HT1080 (cell line): Measurements from ENCODE around the gene ANKRD23. TPM values are rescaled to one million over a fixed set of nuclear protein-coding genes. Genes with fewer than 3 reads are reported as not detected.
"Not testable (repeated sequence)": the region's sequence is repeated elsewhere in the genome, so short reads cannot be mapped to it uniquely, and the experiment has no call there.

Source experiments
- DNase-seq: peaks from one replicate; pipeline ENCODE4 v3.0.0-alpha.2; 2015; ENCODE audit warnings: low read depth
- total RNA-seq: library from RNA; depleted of rRNA; stranded (reverse); fragments of >200 nt; shearing (Covaris generic); gene quantifications from 2 replicates; pipeline ENCODE4 v1.2.3, GENCODE V29; 2014

Gene ANKRD23
- total RNA-seq, 1 experiment from 2014 or later = 0.26 TPM

GRCh38 chr2:96864343-96865091 lies 20.7 kb upstream of the ANKRD23 start:
- no peak for DNase-seq

- no peak for DNase-seq
Observed at GRCh38 chr2:96863575-96864342, 19.9 kb upstream of the ANKRD23 start.

GRCh38 chr2:96863056-96863455 lies 19.2 kb upstream of the ANKRD23 start:
- not testable (repeated sequence) for DNase-seq

GRCh38 chr2:96861074-96861473 lies 17.3 kb upstream of the ANKRD23 start:
- DNase-seq = no peak

- DNase-seq = no peak
Observed at GRCh38 chr2:96860065-96861029, 16.5 kb upstream of the ANKRD23 start.

- no peak for DNase-seq
Observed at GRCh38 chr2:96859681-96860064, 15.9 kb upstream of the ANKRD23 start.

- DNase-seq = no peak
Observed at GRCh38 chr2:96859099-96859649, 15.4 kb upstream of the ANKRD23 start.

- DNase-seq = peak; percentile 91
Observed at GRCh38 chr2:96857667-96858372, 14.0 kb upstream of the ANKRD23 start, which contains the start of gene ANKRD39. Gene ANKRD39, minus strand, starts transcription at chr2:96858016. Its CDS starts 29 bp downstream, at chr2:96857987.

- DNase-seq = no peak
Observed at GRCh38 chr2:96856776-96857666, 13.2 kb upstream of the ANKRD23 start.

- no peak for DNase-seq
Observed at GRCh38 chr2:96853321-96853720, 9.5 kb upstream of the ANKRD23 start.

- DNase-seq = no peak
Observed at GRCh38 chr2:96852667-96853066, 8.8 kb upstream of the ANKRD23 start.

- no peak for DNase-seq
Observed at GRCh38 chr2:96848264-96848663, 4.4 kb upstream of the ANKRD23 start.

GRCh38 chr2:96847586-96847985 lies 3.8 kb upstream of the ANKRD23 start:
- no peak for DNase-seq

GRCh38 chr2:96846825-96847224 lies 3.0 kb upstream of the ANKRD23 start:
- no peak for DNase-seq

- no peak for DNase-seq
Observed at GRCh38 chr2:96844405-96844808, 586 bp upstream of the ANKRD23 start.

- DNase-seq = no peak
Observed at GRCh38 chr2:96842600-96842999, 1.2 kb downstream of the ANKRD23 start.

GRCh38 chr2:96841701-96842495 lies 1.9 kb downstream of the ANKRD23 start:
- no peak for DNase-seq
